Brain microvascular endothelial cell (primary cell): Measurements from ENCODE around the gene ANO9.

Experiments used
- DNase-seq: peaks from one replicate; pipeline ENCODE4 v3.0.0-alpha.2; 2020
- H3K27ac ChIP-seq: fragments of 250-450 bp; sonication (Bioruptor Pico); 2 replicates; pipeline ENCODE4 v1.5.1; 2020; ENCODE audit warnings: mild to moderate bottlenecking, moderate library complexity
- H3K27me3 ChIP-seq: fragments of 250-450 bp; sonication (Bioruptor Pico); replicated peaks from 2 replicates; pipeline ENCODE4 v1.5.1; 2020; ENCODE audit warnings: mild to moderate bottlenecking
- H3K36me3 ChIP-seq: fragments of 250-450 bp; sonication (Bioruptor Pico); replicated peaks from 2 replicates; pipeline ENCODE4 v1.5.1; 2020; ENCODE audit warnings: mild to moderate bottlenecking
- H3K4me3 ChIP-seq: 2 replicates; pipeline ENCODE4 v1.5.1; 2011; ENCODE audit warnings: low read depth, mild to moderate bottlenecking, control low read depth, low read length, moderate library complexity
- in situ Hi-C: cut with HindIII; loops from 2 replicates; pipeline ENCODE4 v1.10.0; 2017; ENCODE audit warnings: low sequenced_read_pairs, low pct_ligation_motif_present
- TF ChIP-seq, protein P1 (sequence below): IDR thresholded peaks from 2 replicates; pipeline ENCODE4 v1.5.1; 2011; ENCODE audit warnings: low read depth, mild to moderate bottlenecking, moderate library complexity, low read length, control low read depth, inconsistent platforms; ENCODE audit errors: missing control alignments

ANO9 gene

DNA sequence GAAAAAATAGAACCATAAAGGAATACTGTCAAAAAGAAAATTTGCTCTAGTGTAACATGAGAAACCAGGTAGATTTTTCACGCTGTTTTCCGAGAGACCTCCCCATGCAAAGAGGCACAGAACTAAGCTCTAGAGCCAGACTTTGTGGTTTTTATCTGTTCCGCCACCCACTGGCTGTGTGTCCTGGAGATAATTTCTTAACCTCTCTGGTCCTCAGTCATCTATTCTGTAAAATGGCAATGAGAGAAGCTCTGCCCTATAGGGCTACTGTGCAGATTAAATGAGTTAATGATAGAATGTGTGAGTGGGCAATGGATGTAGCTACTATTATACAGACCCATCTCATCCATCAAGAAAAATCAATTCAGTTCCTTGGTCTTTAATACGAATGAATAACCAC is 17.6 kb downstream of the ANO9 start:
- in situ Hi-C loops: no loop called here
- no peak overlapping the region for H3K27ac ChIP-seq
- H3K4me3 ChIP-seq: no peak overlapping the region
- TF ChIP-seq, protein P1, sequence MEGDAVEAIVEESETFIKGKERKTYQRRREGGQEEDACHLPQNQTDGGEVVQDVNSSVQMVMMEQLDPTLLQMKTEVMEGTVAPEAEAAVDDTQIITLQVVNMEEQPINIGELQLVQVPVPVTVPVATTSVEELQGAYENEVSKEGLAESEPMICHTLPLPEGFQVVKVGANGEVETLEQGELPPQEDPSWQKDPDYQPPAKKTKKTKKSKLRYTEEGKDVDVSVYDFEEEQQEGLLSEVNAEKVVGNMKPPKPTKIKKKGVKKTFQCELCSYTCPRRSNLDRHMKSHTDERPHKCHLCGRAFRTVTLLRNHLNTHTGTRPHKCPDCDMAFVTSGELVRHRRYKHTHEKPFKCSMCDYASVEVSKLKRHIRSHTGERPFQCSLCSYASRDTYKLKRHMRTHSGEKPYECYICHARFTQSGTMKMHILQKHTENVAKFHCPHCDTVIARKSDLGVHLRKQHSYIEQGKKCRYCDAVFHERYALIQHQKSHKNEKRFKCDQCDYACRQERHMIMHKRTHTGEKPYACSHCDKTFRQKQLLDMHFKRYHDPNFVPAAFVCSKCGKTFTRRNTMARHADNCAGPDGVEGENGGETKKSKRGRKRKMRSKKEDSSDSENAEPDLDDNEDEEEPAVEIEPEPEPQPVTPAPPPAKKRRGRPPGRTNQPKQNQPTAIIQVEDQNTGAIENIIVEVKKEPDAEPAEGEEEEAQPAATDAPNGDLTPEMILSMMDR: no peak
- no peak for DNase-seq
- H3K27me3 ChIP-seq: peaks cover 2% of the 10 kb centered on the region
- no peaks in the 10 kb centered on the region for H3K36me3 ChIP-seq

DNA sequence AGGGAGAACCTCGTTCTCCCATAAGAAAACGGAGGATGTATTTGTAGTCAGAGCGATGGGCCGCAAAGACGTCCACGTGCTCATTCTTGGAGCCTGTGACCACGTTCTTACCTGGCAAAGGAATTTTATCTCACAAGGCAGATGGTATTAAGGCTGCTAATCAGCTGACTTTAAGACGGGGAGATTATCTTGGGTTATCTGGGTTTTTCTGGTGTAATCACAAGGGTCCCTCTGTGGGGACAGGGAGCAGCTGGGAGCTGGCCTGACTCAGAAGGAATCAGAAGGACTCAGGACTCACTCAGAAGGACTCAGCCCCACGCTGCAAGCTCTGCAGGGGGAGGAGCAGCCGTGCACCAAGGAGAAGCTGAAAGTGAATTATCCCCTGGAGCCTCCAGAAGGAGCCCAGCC is 19.6 kb downstream of the ANO9 start:
- H3K27ac ChIP-seq: no peak overlapping the region
- TF ChIP-seq, protein P1: no peak
- H3K4me3 ChIP-seq: no peak overlapping the region
- in situ Hi-C loops: no loop called here
- H3K36me3 ChIP-seq: no peaks in the 10 kb centered on the region
- H3K27me3 ChIP-seq: peaks cover 2% of the 10 kb centered on the region
- DNase-seq: no peak

DNA sequence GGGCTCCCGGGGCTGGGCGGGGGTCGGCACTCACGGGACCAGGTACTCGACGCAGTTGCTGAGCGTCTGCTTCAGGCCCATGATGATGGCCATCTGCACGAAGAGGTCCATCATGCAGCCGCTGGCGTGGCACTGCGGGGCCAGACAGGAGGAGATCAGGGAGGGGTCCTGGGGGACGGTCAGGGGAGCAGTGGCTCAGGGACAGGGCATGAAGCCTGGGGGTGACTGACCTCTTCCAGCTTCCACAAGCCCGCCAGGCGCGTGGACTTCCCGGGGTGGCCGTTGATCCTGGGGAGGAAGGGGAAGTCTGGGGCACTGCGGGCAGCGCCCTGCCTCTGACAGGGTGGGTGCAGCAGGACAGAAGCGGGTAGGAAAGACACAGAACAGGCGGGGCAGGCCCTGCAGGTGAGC is 20.9 kb downstream of the ANO9 start:
- no peak overlapping the region for H3K4me3 ChIP-seq
- peaks cover 2% of the 10 kb centered on the region for H3K27me3 ChIP-seq
- in situ Hi-C loops: no loop called here
- TF ChIP-seq, protein P1: no peak
- H3K36me3 ChIP-seq: no peaks in the 10 kb centered on the region
- no peak overlapping the region for H3K27ac ChIP-seq
- DNase-seq: no peak

DNA sequence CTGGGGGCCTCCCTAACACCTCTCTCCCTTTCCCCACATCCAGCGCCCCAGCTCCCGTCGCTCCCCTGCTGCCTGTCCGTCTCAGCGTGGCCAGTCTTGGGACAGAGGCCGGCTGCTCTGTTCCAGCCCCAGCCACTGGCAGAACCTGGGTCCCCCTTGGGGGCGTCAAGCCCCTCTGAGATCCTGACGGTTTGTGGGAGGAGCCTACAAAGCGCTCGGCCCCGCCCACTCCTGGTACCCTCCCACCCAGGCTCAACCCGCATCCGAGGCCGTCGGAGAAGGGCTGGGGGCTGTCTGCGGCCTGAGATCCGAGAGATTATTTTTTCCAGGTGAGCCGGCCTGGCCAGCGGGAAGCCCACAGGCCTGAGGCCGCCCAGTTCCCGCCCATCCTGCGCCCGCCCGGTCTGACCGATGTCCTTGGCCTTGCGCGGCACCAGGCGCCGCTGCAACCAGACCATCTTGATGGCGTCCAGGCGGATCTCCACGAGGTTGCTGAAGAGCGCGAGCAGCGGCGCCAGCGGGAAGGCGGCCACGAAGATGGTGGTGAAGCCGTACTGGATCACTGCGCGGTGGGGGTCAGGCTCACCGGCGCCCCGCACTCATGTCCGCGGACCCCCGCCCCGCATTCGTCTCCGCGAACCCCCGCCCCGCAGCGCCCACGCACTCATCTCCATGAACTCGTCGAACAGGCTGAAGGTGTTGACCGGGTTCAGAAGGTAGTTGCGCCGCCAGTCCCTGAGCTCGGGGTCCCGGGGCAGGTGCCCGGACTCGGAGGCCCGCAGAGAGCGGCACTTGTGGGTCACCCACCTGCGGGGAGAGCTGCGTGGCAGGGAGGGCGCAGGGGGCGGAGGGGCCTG is 21.5 kb downstream of the ANO9 start:
- no peak overlapping the region for H3K4me3 ChIP-seq
- TF ChIP-seq, protein P1: no peak
- in situ Hi-C loops: no loop called here
- DNase-seq: no peak
- H3K27me3 ChIP-seq: peaks cover 2% of the 10 kb centered on the region
- H3K27ac ChIP-seq: no peak overlapping the region
- H3K36me3 ChIP-seq: no peaks in the 10 kb centered on the region

DNA sequence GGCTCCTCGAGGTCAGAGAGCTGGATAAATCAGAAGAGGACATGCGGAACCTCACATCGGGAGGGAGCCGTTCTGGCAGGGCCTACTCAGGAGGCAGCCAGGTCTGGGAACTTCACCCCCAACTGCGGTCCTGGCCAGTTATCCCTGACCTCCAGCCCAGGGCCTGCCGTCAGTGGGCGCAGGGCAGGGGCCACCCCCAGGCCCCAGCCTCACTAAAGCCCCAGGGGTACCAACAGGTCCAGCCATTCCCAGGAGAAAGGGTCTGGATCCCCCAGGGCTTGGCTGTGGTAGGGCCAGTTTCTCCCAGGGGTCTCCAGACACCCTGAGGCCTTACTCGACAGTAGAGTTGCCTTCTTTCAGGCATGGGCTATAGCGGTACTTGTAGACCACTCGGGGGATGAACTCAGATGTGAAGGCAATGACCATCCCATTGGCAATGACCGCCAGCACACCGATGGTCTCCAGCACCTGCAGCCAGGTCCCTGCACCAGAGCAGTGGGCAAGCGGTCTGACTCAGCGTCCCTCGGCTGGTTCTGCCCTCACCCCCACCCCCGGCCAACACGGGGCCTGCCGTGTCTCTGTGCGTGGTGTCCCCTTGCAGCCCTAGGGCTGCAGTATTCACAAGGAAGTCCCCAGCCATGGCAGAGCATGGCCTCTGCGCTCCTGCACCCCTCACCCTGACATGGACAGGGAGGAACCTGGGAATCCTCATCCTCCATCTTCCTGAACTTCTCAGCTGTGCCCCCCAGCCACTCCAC is 22.4 kb downstream of the ANO9 start:
- peaks cover 1% of the 10 kb centered on the region for H3K27me3 ChIP-seq
- in situ Hi-C loops: no loop called here
- H3K36me3 ChIP-seq: no peaks in the 10 kb centered on the region
- TF ChIP-seq, protein P1: no peak
- no peak overlapping the region for H3K27ac ChIP-seq
- no peak overlapping the region for H3K4me3 ChIP-seq
- no peak for DNase-seq
